ENCODE data around the gene ST6GALNAC3. TPM values are rescaled to one million over a fixed set of nuclear protein-coding genes. Genes with fewer than 3 reads are reported as not detected.

ST6GALNAC3 gene
- total RNA-seq, 4 donors from 2014 or later: 0.79 to 5.3 (median 1.6) TPM

- Histone ChIP-seq H3K27me3 (no peaks in the 10 kb centered on the region), H3K4me1 (no peaks in the 10 kb centered on the region), H3K9me3 (no peaks in the 10 kb centered on the region), H3K27ac (no peak overlapping the region), H3K4me3 (no peak overlapping the region), H3K36me3 (no peaks in the 10 kb centered on the region)
- 86% methylated on average over 2 of the region's 2 CpGs for WGBS
- no peak for DNase-seq (ENCODE audit: low spot score in 2 of 2)
- TF ChIP-seq POLR2AphosphoS5 (IDR thresholded peaks at IDR 0.05): no peak
- no peak for TF ChIP-seq EP300 (IDR thresholded peaks at IDR 0.05)
- no peak for TF ChIP-seq CTCF (IDR thresholded peaks at IDR 0.05)
- no peak for TF ChIP-seq POLR2A (IDR thresholded peaks at IDR 0.05)
Observed at GRCh38 chr1:76290271-76290670, 215.7 kb downstream of the ST6GALNAC3 start.

DNA sequence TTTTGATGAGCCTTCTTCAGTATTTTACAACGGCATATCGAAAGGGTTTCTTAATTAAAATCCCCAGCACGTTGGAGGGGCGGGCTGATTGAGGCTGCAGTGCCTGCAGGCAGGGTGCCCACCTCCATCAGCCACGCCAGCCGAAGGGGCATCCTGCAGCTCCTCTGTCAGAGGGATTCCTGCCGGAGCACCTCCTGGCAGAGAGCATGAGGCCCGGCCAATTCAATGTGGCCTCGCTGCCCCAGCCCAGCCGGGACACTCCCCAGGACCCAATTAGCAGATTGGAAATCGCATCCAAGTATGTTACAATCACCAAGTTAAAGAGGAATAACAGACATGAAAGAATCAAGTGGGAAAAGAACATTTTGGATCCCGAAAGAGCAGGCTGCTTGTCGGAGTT lies 216.6 kb downstream of the ST6GALNAC3 start:
- no peaks in the 10 kb centered on the region for H3K27me3 ChIP-seq
- DNase-seq (ENCODE audit: low spot score in 2 of 2): no peak
- H3K36me3 ChIP-seq: no peaks in the 10 kb centered on the region
- H3K4me1 ChIP-seq: no peaks in the 10 kb centered on the region
- H3K9me3 ChIP-seq: no peaks in the 10 kb centered on the region
- H3K27ac ChIP-seq: no peak overlapping the region
- no peak for TF ChIP-seq POLR2A (IDR thresholded peaks at IDR 0.05)
- TF ChIP-seq EP300 (IDR thresholded peaks at IDR 0.05): no peak
- TF ChIP-seq CTCF (IDR thresholded peaks at IDR 0.05): no peak
- no peak for TF ChIP-seq POLR2AphosphoS5 (IDR thresholded peaks at IDR 0.05)
- no peak overlapping the region for H3K4me3 ChIP-seq
- 81% methylated on average over 13 of the region's 13 CpGs for WGBS

DNA sequence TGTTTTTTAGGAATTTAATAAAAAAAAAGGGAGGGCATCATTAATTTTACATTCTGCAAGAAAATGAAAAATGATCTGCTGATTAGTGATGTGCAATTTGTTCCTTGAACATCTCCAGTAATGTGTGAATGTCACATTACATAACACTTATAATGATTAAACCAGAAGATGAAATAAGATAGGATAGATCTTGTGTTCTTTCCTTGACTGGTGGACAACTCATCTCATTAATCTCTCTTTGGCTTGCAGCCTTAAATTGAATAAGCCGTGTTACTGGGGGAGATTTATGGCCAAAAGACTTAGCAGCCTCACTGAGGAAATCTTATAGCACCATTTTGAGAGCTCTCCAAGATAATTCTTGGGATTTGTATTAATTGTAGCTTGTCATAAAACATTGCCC lies 217.2 kb downstream of the ST6GALNAC3 start:
- no peak overlapping the region for H3K4me3 ChIP-seq
- H3K4me1 ChIP-seq: no peaks in the 10 kb centered on the region
- no peak for DNase-seq (ENCODE audit: low spot score in 2 of 2)
- no peaks in the 10 kb centered on the region for H3K27me3 ChIP-seq
- H3K9me3 ChIP-seq: no peaks in the 10 kb centered on the region
- no peak overlapping the region for H3K27ac ChIP-seq
- H3K36me3 ChIP-seq: no peaks in the 10 kb centered on the region
- no peak for TF ChIP-seq EP300 (IDR thresholded peaks at IDR 0.05)
- WGBS: 45% methylated on average over 1 of the region's 1 CpG

GRCh38 chr1:76292418-76293184 lies 218.1 kb downstream of the ST6GALNAC3 start:
- Histone ChIP-seq H3K4me1 (no peaks in the 10 kb centered on the region), H3K27me3 (no peaks in the 10 kb centered on the region), H3K36me3 (no peaks in the 10 kb centered on the region), H3K9me3 (no peaks in the 10 kb centered on the region), H3K4me3 (no peak overlapping the region), H3K27ac (no peak overlapping the region)
- no peak for DNase-seq (ENCODE audit: low spot score in 2 of 2)
- WGBS: 90% methylated on average over 2 of the region's 2 CpGs
- TF ChIP-seq POLR2AphosphoS5 (IDR thresholded peaks at IDR 0.05) (no peak), EP300 (IDR thresholded peaks at IDR 0.05) (no peak), POLR2A (IDR thresholded peaks at IDR 0.05) (no peak), CTCF (IDR thresholded peaks at IDR 0.05) (no peak)

DNA sequence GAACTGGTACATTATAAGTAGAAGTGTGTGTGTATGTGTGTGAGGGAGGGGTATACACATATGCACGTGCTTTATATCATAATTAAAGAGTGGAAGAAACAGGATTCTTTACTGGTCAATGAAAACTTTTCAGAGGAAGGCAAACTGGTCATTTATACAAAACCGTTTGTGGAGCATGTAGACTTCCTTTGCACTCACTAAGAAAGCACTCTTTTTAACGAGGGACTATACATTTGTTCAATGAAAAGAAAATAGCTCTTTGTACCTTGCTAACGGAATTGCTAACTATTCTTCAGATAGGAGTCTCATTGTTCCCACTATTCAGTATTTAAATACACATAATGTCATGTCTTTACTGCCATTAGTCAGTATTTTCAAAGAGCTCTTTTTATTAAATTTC lies 219.3 kb downstream of the ST6GALNAC3 start:
- H3K27ac ChIP-seq: no peak overlapping the region
- H3K4me1 ChIP-seq: no peaks in the 10 kb centered on the region
- H3K9me3 ChIP-seq: no peaks in the 10 kb centered on the region
- DNase-seq (ENCODE audit: low spot score in 2 of 2): no peak
- no peaks in the 10 kb centered on the region for H3K36me3 ChIP-seq
- TF ChIP-seq POLR2A (IDR thresholded peaks at IDR 0.05) (no peak), CTCF (IDR thresholded peaks at IDR 0.05) (no peak), EP300 (IDR thresholded peaks at IDR 0.05) (no peak), POLR2AphosphoS5 (IDR thresholded peaks at IDR 0.05) (no peak)
- 50% methylated on average over 4 of the region's 4 CpGs for WGBS
- H3K4me3 ChIP-seq: no peak overlapping the region
- no peaks in the 10 kb centered on the region for H3K27me3 ChIP-seq
